Epithelial cell of proximal tubule (primary cell): Measurements from ENCODE around the gene LYSMD1. TPM values are rescaled to one million over a fixed set of nuclear protein-coding genes. Genes with fewer than 3 reads are reported as not detected.
"Not testable (repeated sequence)": the region's sequence is repeated elsewhere in the genome, so short reads cannot be mapped to it uniquely, and the experiment has no call there.

ENCODE experiments used
- DNase-seq: peaks from one replicate; pipeline ENCODE4 v3.0.0-alpha.2; 2011; ENCODE audit warnings: low read depth
- H3K4me3 ChIP-seq: 2 replicates; pipeline ENCODE4 v1.5.1; 2011; ENCODE audit warnings: low read depth, mild to moderate bottlenecking, low read length
- total RNA-seq: library from RNA; depleted of rRNA; stranded (reverse); fragments of >200 nt; gene quantifications from 2 replicates; pipeline ENCODE4 v1.2.3, GENCODE V29; 2015
- TF ChIP-seq, protein P1 (sequence below): conservative IDR thresholded peaks from 2 replicates; pipeline ENCODE4 v1.5.1; 2012; ENCODE audit warnings: low read depth, mild to moderate bottlenecking, low read length

Gene LYSMD1
- total RNA-seq, 1 donor from 2014 or later = 4.5 TPM

- TF ChIP-seq, protein P1, sequence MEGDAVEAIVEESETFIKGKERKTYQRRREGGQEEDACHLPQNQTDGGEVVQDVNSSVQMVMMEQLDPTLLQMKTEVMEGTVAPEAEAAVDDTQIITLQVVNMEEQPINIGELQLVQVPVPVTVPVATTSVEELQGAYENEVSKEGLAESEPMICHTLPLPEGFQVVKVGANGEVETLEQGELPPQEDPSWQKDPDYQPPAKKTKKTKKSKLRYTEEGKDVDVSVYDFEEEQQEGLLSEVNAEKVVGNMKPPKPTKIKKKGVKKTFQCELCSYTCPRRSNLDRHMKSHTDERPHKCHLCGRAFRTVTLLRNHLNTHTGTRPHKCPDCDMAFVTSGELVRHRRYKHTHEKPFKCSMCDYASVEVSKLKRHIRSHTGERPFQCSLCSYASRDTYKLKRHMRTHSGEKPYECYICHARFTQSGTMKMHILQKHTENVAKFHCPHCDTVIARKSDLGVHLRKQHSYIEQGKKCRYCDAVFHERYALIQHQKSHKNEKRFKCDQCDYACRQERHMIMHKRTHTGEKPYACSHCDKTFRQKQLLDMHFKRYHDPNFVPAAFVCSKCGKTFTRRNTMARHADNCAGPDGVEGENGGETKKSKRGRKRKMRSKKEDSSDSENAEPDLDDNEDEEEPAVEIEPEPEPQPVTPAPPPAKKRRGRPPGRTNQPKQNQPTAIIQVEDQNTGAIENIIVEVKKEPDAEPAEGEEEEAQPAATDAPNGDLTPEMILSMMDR = no peak
- H3K4me3 ChIP-seq = no peak overlapping the region
- DNase-seq = no peak
Observed at GRCh38 chr1:151192047-151192446, 26.3 kb upstream of the LYSMD1 start.

DNA sequence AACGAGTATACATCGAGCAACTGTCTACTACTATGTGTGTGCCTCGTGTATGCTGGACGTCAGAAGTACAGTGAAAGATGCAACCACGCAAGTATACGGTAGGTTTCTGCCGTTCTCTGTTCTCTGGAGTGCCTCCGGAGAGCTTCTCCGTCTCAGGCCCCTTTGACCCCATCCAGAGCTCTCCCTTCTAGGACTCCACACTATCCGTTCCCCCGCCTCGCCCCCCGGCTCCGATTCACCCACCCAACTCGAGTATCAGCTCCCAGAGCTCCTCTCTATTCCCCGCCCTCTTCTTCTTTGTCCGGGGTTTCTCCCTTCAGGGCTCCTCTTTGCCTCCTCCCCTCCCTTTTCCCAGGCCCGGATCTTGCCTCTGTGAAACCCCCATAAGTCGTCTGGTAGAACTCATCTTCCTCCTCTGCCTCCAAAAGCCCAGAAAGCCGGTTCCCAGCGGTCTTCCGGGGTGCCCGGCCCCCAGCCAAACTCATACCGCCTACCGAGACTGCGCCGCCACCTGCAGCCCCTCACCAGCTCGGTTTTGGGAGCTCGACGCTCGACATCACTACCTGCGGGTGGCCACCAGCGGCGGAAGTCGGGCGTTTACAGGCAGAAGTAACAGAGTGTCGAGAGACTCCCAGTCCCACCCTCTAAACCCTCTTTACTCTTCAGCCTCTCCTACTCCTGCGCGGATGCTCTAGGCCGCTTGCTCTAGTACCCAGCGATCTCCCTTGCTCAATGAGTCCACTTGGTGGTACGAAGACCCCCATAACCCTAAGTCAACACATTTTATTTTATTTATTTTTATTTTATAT is 24.1 kb upstream of the LYSMD1 start, which contains the start of gene VPS72:
Gene VPS72 (minus strand): TSS at position 561 of the 809 bp plus-strand sequence. CDS start 76 bp downstream, at position 485.
- TF ChIP-seq, protein P1 = no peak
- DNase-seq = no peak
- H3K4me3 ChIP-seq = peak within 1 kb of the TSS; percentile 83

DNA sequence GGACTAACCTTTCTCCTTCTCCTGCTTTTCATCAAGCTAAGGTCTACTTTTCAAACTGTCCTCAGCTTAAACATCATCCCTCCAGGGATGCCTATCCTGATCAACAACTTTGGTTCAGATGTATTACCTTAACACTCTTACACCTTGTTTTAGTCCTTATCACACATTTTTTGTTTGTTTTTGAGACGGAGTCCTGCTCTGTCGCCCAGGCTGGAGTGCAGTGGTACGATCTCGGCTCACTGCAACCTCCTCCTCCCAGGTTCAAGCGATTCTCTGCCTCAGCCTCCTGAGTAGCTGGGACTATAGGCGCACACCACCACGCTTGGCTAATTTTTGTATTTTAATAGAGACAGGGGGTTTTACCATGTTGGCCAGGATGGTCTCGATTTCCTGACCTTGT is 23.0 kb upstream of the LYSMD1 start:
- peak overlapping the region; percentile 83 for H3K4me3 ChIP-seq
- not testable (repeated sequence) for DNase-seq

- no peak overlapping the region for H3K4me3 ChIP-seq
- DNase-seq = no peak
- TF ChIP-seq, protein P1 = no peak
Observed at GRCh38 chr1:151187205-151187604, 21.5 kb upstream of the LYSMD1 start.

DNA sequence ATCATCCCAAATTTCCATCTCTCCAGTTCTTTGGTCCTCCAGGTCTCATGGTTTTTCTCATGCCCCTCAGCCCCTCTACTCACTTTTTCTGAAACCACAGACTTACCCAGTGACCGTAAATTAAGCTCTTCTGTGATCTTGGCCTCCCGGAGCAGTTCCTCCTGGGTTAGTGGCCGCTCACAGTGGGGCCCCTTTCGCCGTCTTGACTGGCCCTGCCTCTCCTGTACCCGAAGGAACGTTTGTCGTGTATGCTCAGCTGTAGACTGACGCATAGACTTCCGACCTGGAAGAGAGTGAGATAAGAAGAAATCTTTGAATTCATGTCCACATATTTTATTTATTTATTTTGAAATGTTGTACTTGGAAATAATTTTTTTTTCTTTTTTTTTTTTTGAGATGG is 18.5 kb upstream of the LYSMD1 start:
- TF ChIP-seq, protein P1 = no peak
- DNase-seq = no peak
- no peak overlapping the region for H3K4me3 ChIP-seq

GRCh38 chr1:151176514-151177045 is 10.9 kb upstream of the LYSMD1 start:
- no peak for DNase-seq
- TF ChIP-seq, protein P1 = no peak
- H3K4me3 ChIP-seq = no peak overlapping the region

DNA sequence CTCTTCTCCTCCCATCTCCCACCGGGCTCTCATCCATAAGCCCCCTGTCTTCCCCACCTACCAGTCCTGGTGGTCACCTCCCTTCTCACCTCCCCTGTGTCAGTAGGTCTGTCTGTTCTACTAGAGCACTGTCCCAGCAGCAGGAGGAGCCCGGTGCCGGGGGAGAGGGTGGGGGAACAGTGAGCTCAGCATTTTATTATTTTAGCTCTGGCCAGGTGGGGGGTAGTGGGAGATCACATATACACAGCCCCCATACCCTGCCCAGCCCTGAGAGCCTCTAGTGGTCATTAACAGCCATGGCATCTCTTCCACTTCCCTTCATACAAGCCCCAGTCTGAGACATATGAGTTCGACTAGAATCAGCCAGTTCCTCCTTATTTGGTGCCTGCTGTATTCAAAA is 10.2 kb upstream of the LYSMD1 start, which contains the start of gene TMOD4:
Gene TMOD4 (minus strand): TSS at position 119 of the 400 bp plus-strand sequence. CDS start 1,106 bp downstream, outside the sequence.
- TF ChIP-seq, protein P1 = peak; percentile 68
- H3K4me3 ChIP-seq = no peak within 1 kb of the TSS
- no peak for DNase-seq
